GM23338 (cell line): ENCODE results near the gene C2CD3. TPM values are rescaled to one million over a fixed set of nuclear protein-coding genes. Genes with fewer than 3 reads are reported as not detected.

Experiments used
- ATAC-seq: fragments of 200-7000 bp; cut with Tn5 transposase; 3 replicates; pipeline ENCODE4 v1.9.1; 2020
- DNase-seq: peaks from one replicate; pipeline ENCODE4 v3.0.0-alpha.2; 2015; ENCODE audit warnings: low spot score
- H2AFZ ChIP-seq: fragments of 200-600 bp; sonication (generic); 2 replicates; pipeline ENCODE4 v1.8.0; 2016; ENCODE audit warnings: antibody characterized with exemption, mild to moderate bottlenecking, moderate library complexity
- H3F3A ChIP-seq: fragments of 200-600 bp; sonication (generic); replicated peaks from 2 replicates; pipeline ENCODE4 v1.8.0; 2017; ENCODE audit warnings: antibody characterized with exemption, mixed run types, low read depth
- H3K27ac ChIP-seq: fragments of 200-600 bp; sonication (generic); 2 replicates; pipeline ENCODE4 v1.6.1; 2016; ENCODE audit warnings: low read depth
- H3K27me3 ChIP-seq: fragments of 200-600 bp; sonication (generic); 2 replicates; pipeline ENCODE4 v1.8.0; 2016; ENCODE audit warnings: mild to moderate bottlenecking, mixed run types, moderate library complexity; ENCODE audit not compliant: insufficient read depth
- H3K36me3 ChIP-seq: fragments of 200-600 bp; sonication (generic); 2 replicates; pipeline ENCODE4 v1.8.0; 2016; ENCODE audit warnings: mild to moderate bottlenecking; ENCODE audit not compliant: insufficient read depth
- H3K4me1 ChIP-seq: fragments of 200-600 bp; sonication (generic); 2 replicates; pipeline ENCODE4 v1.8.0; 2016; ENCODE audit warnings: mild to moderate bottlenecking, moderate library complexity; ENCODE audit not compliant: insufficient read depth
- H3K4me2 ChIP-seq: fragments of 200-600 bp; sonication (generic); 2 replicates; pipeline ENCODE4 v1.7.1; 2017; ENCODE audit warnings: mixed run types
- H3K4me3 ChIP-seq: fragments of 200-600 bp; sonication (generic); 2 replicates; pipeline ENCODE4 v1.6.1; 2016; ENCODE audit warnings: mixed run types
- H3K79me2 ChIP-seq: fragments of 200-600 bp; sonication (generic); replicated peaks from 2 replicates; pipeline ENCODE4 v1.8.0; 2017; ENCODE audit warnings: mild to moderate bottlenecking; ENCODE audit not compliant: insufficient read depth
- H3K9me2 ChIP-seq: fragments of 200-600 bp; sonication (generic); 2 replicates; pipeline ENCODE4 v1.8.0; 2017; ENCODE audit not compliant: insufficient read depth
- H4K20me1 ChIP-seq: fragments of 200-600 bp; sonication (generic); replicated peaks from 2 replicates; pipeline ENCODE4 v1.8.0; 2017; ENCODE audit warnings: mild to moderate bottlenecking; ENCODE audit not compliant: insufficient read depth
- H3K27ac Mint-ChIP-seq: 2 replicates; pipeline ENCODE4 v1.8.0; 2020; ENCODE audit warnings: inconsistent platforms, mild to moderate bottlenecking, moderate library complexity, mixed read lengths
- H3K27me3 Mint-ChIP-seq: 3 replicates; pipeline ENCODE4 v1.8.0; 2022; ENCODE audit warnings: low read depth, mild to moderate bottlenecking, moderate library complexity, mixed read lengths, inconsistent platforms; ENCODE audit not compliant: insufficient read depth, poor library complexity
- H3K36me3 Mint-ChIP-seq: 3 replicates; pipeline ENCODE4 v1.8.0; 2021; ENCODE audit warnings: low read depth, mild to moderate bottlenecking, inconsistent platforms, moderate library complexity, mixed read lengths
- H3K4me1 Mint-ChIP-seq: 3 replicates; pipeline ENCODE4 v1.8.0; 2020; ENCODE audit warnings: mild to moderate bottlenecking, inconsistent platforms, mixed read lengths
- H3K4me3 Mint-ChIP-seq: 3 replicates; pipeline ENCODE4 v1.8.0; 2021; ENCODE audit warnings: moderate library complexity, mild to moderate bottlenecking, inconsistent platforms, mixed read lengths
- H3K9me3 Mint-ChIP-seq: 3 replicates; pipeline ENCODE4 v1.8.0; 2020; ENCODE audit warnings: moderate library complexity, mild to moderate bottlenecking, inconsistent platforms, mixed read lengths
- CREB1 ChIP-seq: fragments of 250-450 bp; sonication (Bioruptor Pico); IDR thresholded peaks from 2 replicates; pipeline ENCODE4 v1.5.0; 2020; ENCODE audit warnings: low read depth, mild to moderate bottlenecking, moderate library complexity
- CTCF ChIP-seq, 2 experiments: fragments of 200-600 bp in 1 of 2; sonication (generic) in 1 of 2; conservative IDR thresholded peaks; 2 replicates each; pipeline versions ENCODE4 v1.5.1 to v1.6.1; 2016 to 2017; ENCODE audit warnings: antibody characterized with exemption in 2 of 2, low read depth in 2 of 2, mild to moderate bottlenecking in 2 of 2, moderate library complexity in 1 of 2
- ETS1 ChIP-seq: IDR thresholded peaks from 2 replicates; pipeline ENCODE4 v1.6.1; 2016; ENCODE audit warnings: antibody characterized with exemption
- EZH2 ChIP-seq: fragments of 200-600 bp; sonication (generic); IDR thresholded peaks from one replicate; pipeline ENCODE4 v1.8.0; 2017; ENCODE audit warnings: antibody characterized with exemption, mild to moderate bottlenecking, low read depth; ENCODE audit not compliant: unreplicated experiment
- EZH2phosphoT487 ChIP-seq: fragments of 200-600 bp; sonication (generic); IDR thresholded peaks from one replicate; pipeline ENCODE4 v1.8.1; 2018; ENCODE audit warnings: antibody characterized with exemption; ENCODE audit not compliant: unreplicated experiment
- JUNB ChIP-seq: IDR thresholded peaks from one replicate; pipeline ENCODE4 v1.6.1; 2016; ENCODE audit warnings: antibody characterized with exemption; ENCODE audit not compliant: unreplicated experiment
- NANOG ChIP-seq: IDR thresholded peaks from 2 replicates; pipeline ENCODE4 v1.6.1; 2016; ENCODE audit warnings: antibody characterized with exemption, borderline replicate concordance
- POLR2AphosphoS5 ChIP-seq: IDR thresholded peaks from 2 replicates; pipeline ENCODE4 v1.6.1; 2016; ENCODE audit warnings: antibody characterized with exemption, low read depth
- STAT1 ChIP-seq: IDR thresholded peaks from one replicate; pipeline ENCODE4 v1.6.1; 2016; ENCODE audit warnings: antibody characterized with exemption; ENCODE audit not compliant: unreplicated experiment
- ZNF114 ChIP-seq: fragments of 250-450 bp; sonication (Bioruptor Pico); IDR thresholded peaks from 2 replicates; pipeline ENCODE4 v1.5.0; 2020; ENCODE audit warnings: mild to moderate bottlenecking, moderate library complexity
- ZNF331 ChIP-seq: fragments of 250-450 bp; sonication (Bioruptor Pico); IDR thresholded peaks from 2 replicates; pipeline ENCODE4 v1.5.0; 2020; ENCODE audit warnings: low read depth, mild to moderate bottlenecking, moderate library complexity
- ZNF462 ChIP-seq: fragments of 250-450 bp; sonication (Bioruptor Pico); IDR thresholded peaks from 2 replicates; pipeline ENCODE4 v1.5.0; 2020; ENCODE audit warnings: mild to moderate bottlenecking, moderate library complexity
- polyA plus RNA-seq: library from polyadenylated mRNA; unstranded; fragments of >200 nt; fragmentation: Nextera tagmentation; extraction: Ambion mirVana; gene quantifications from 2 replicates; pipeline ENCODE4 v1.2.1, GENCODE V29; 2016
- total RNA-seq: library from RNA; depleted of rRNA; stranded (reverse); fragments of >200 nt; shearing (Covaris generic); gene quantifications from 2 replicates; pipeline ENCODE4 v1.2.3, GENCODE V29; 2014

C2CD3 gene
- total and polyA plus RNA-seq, 2 experiments from 2014 or later: 15.5 to 29.5 TPM

GRCh38 chr11:74023276-74023675 is 147.5 kb downstream of the C2CD3 start (continued):
- TF ChIP-seq CREB1 (CRISPR knock-in tag) (no peak), CTCF (conservative IDR thresholded peaks at IDR 0.05; ENCODE audit: low read depth in 2 of 2) (no peak)

- Histone ChIP-seq H3K4me2 (no peak overlapping the region), H3K4me1 (no peaks in the 10 kb centered on the region), H3K9me2 (0 out of 2 replicates have a peak, but pooled peaks cover 3% of the 10 kb centered on the region), H3K27me3 (no peaks in the 10 kb centered on the region), H3K36me3 (no peaks in the 10 kb centered on the region), H4K20me1 (no peaks in the 10 kb centered on the region), H3K4me3 (no peak overlapping the region), H3F3A (no peaks in the 10 kb centered on the region), H2AFZ (no peak overlapping the region), H3K79me2 (no peaks in the 10 kb centered on the region), H3K27ac (no peak overlapping the region)
- peaks cover 3% of the 10 kb centered on the region; the same call in 2 of the 3 replicates for H3K36me3 Mint-ChIP-seq
- H3K27me3 Mint-ChIP-seq: peaks cover 2% of the 10 kb centered on the region
- ATAC-seq (no peak), DNase-seq (no peak)
- H3K4me1 Mint-ChIP-seq: peaks cover 7% of the 10 kb centered on the region
- H3K4me3 Mint-ChIP-seq: no peak overlapping the region
- no peaks in the 10 kb centered on the region for H3K9me3 Mint-ChIP-seq
- H3K27ac Mint-ChIP-seq: no peak overlapping the region
- no peak for TF ChIP-seq STAT1
- TF ChIP-seq EZH2: no peak
- no peak for TF ChIP-seq ZNF331
- no peak for TF ChIP-seq ETS1
- no peak for TF ChIP-seq CTCF (conservative IDR thresholded peaks at IDR 0.05; ENCODE audit: low read depth in 2 of 2)
- TF ChIP-seq ZNF114: no peak
- TF ChIP-seq EZH2phosphoT487: no peak
- TF ChIP-seq CREB1 (CRISPR knock-in tag): no peak
- no peak for TF ChIP-seq ZNF462
- TF ChIP-seq NANOG: no peak
- TF ChIP-seq JUNB: no peak
- no peak for TF ChIP-seq POLR2AphosphoS5
These were observed 148.3 kb downstream of the C2CD3 start for GRCh38 chr11:74022546-74022945.
